GM23248 (cell line): ENCODE data around the gene PKP1.

Experiments
- EZH2 ChIP-seq: fragments of 200-600 bp; sonication (generic); IDR thresholded peaks from 2 replicates; pipeline ENCODE4 v1.6.1; 2018; ENCODE audit warnings: antibody characterized with exemption, mild to moderate bottlenecking; ENCODE audit not compliant: insufficient read depth, poor library complexity, severe bottlenecking
- EZH2phosphoT487 ChIP-seq: fragments of 200-600 bp; sonication (generic); IDR thresholded peaks from 2 replicates; pipeline ENCODE4 v1.6.1; 2018; ENCODE audit warnings: antibody characterized with exemption, moderate library complexity, mild to moderate bottlenecking, low read depth; ENCODE audit not compliant: insufficient read depth

DNA sequence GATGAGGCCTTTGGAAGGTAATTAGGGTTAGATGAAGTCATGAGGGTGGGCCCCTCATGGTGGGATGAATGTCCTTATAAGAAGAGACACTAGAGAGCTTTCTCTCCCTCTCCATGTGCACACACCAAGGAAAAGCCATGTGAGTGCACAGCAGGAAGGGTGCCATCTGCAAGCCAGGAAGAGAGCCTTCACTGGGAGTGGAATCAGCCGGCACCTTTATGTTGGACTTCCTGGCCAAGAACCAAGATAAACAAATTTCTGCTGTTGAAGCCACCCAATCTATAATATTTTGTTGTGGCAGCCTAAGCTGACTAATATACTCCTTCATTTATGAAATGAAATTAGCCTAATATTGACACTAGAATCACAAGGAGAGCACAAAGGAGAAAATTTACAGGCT, 38.2 kb upstream of the PKP1 start:
- no peak for TF ChIP-seq EZH2phosphoT487
- no peak for TF ChIP-seq EZH2
